K562 (cell line): ENCODE measurements around the gene MSH2. TPM values are rescaled to one million over a fixed set of nuclear protein-coding genes. Genes with fewer than 3 reads are reported as not detected.

Source experiments
- ATAC-seq: fragments of 200-7000 bp; cut with Tn5 transposase; 3 replicates; pipeline ENCODE4 v1.9.1; 2020; ENCODE audit warnings: moderate library complexity
- BruUV-seq: library from RNA; stranded (reverse); fragments of 400-500 nt; replicated peaks from 2 replicates; lab custom pipeline; 2021; lab: Mats Ljungman, UMichigan
- CTCF ChIA-PET: fragments of 300-600 bp; formaldehyde crosslinking; extraction: SDS; loops from one replicate; lab custom pipeline; 2021; ENCODE audit warnings: low intra/inter-chr PET ratio; lab: Yijun Ruan, JAX
- POLR2A ChIA-PET: fragments of 300-600, 350-650 bp; sonication (Branson Sonifier 250); formaldehyde crosslinking; extraction: SDS; loops from one replicate; lab custom pipeline; 2021; ENCODE audit warnings: antibody characterized with exemption, inconsistent platforms; lab: Yijun Ruan, JAX
- DNase-seq, 4 experiments: peaks; one replicate each; pipeline versions ENCODE4 v3.0.0 to v3.0.0-alpha.2; 2011 to 2018; ENCODE audit warnings: low spot score in 3 of 4, mixed read lengths in 3 of 4; ENCODE audit errors: extremely low read depth in 1 of 4
- FAIRE-seq: peaks from 2 replicates; lab custom pipeline; 2011; peaks lifted over from hg19 to GRCh38; lab: Jason Lieb, UNC
- H2AFZ ChIP-seq: 2 replicates; pipeline ENCODE4 v1.6.0; 2011; ENCODE audit warnings: low read depth, low read length, control low read depth, inconsistent platforms
- H3K27ac ChIP-seq: fragments of 200-600 bp; 3 replicates; pipeline ENCODE4 v1.8.0; 2011; ENCODE audit warnings: low read depth, mild to moderate bottlenecking, control low read depth, inconsistent platforms, low read length, moderate library complexity, mixed read lengths; ENCODE audit errors: extremely low read depth
- H3K27me3 ChIP-seq, 2 experiments: fragments of 300-600 bp in 1 of 2; 2 replicates in 1 of 2; 3 replicates in 1 of 2; pipeline versions ENCODE4 v1.6.0 to v1.8.0; 2011; ENCODE audit warnings: inconsistent platforms in 2 of 2, low read length in 2 of 2, mild to moderate bottlenecking in 1 of 2, mixed read lengths in 1 of 2, moderate library complexity in 1 of 2; ENCODE audit not compliant: control insufficient read depth in 2 of 2, insufficient read depth in 2 of 2
- H3K36me3 ChIP-seq: fragments of 300-600 bp; 3 replicates; pipeline ENCODE4 v1.8.0; 2011; ENCODE audit warnings: mild to moderate bottlenecking, low read length, inconsistent platforms; ENCODE audit not compliant: control insufficient read depth, insufficient read depth
- H3K4me1 ChIP-seq, 2 experiments: fragments of 200-600 bp in 1 of 2; replicated peaks in 1 of 2; 2 replicates in 1 of 2; 3 replicates in 1 of 2; pipeline versions ENCODE4 v1.5.1 to v1.8.0; 2011; ENCODE audit warnings: inconsistent platforms in 2 of 2, low read length in 2 of 2, mild to moderate bottlenecking in 1 of 2, mixed read lengths in 1 of 2, moderate library complexity in 1 of 2; ENCODE audit not compliant: control insufficient read depth in 2 of 2, insufficient read depth in 2 of 2
- H3K4me2 ChIP-seq: 2 replicates; pipeline ENCODE4 v1.6.1; 2011; ENCODE audit warnings: low read length, control low read depth, inconsistent platforms, mixed read lengths; ENCODE audit not compliant: insufficient read depth
- H3K4me3 ChIP-seq: fragments of 200-600 bp; sonication (generic), shearing (Covaris generic); 2 replicates; pipeline ENCODE4 v1.5.1; 2016; ENCODE audit warnings: control low read depth, inconsistent platforms
- H3K79me2 ChIP-seq: fragments of 200-600 bp; 3 replicates; pipeline ENCODE4 v1.8.0; 2011; ENCODE audit warnings: low read length, inconsistent platforms; ENCODE audit not compliant: control insufficient read depth, insufficient read depth
- H3K9ac ChIP-seq, 2 experiments: 2 replicates each; pipeline versions ENCODE4 v1.6.0 to v1.6.1; 2011; ENCODE audit warnings: low read depth in 2 of 2, low read length in 2 of 2, control low read depth in 1 of 2, inconsistent platforms in 1 of 2, mild to moderate bottlenecking in 1 of 2, mixed read lengths in 1 of 2; ENCODE audit not compliant: insufficient read depth in 1 of 2
- H3K9me1 ChIP-seq: one replicate; pipeline ENCODE4 v1.6.0; 2011; ENCODE audit warnings: inconsistent platforms, mild to moderate bottlenecking, low read length, moderate library complexity; ENCODE audit not compliant: control insufficient read depth, insufficient read depth
- H3K9me3 ChIP-seq: replicated peaks from 2 replicates; pipeline ENCODE4 v1.5.1; 2011; ENCODE audit warnings: low read depth, low read length, inconsistent platforms; ENCODE audit not compliant: control insufficient read depth, insufficient read depth
- H4K20me1 ChIP-seq: replicated peaks from 2 replicates; pipeline ENCODE4 v1.6.1; 2011; ENCODE audit warnings: low read length, inconsistent platforms, mixed read lengths; ENCODE audit not compliant: control insufficient read depth, insufficient read depth
- CAMTA2 ChIP-seq: fragments of 250-450 bp; sonication (Bioruptor Pico); conservative IDR thresholded peaks from 2 replicates; pipeline ENCODE4 v1.5.1; 2022
- CBFB ChIP-seq: sonication (generic); formaldehyde crosslinking; IDR thresholded peaks from 2 replicates; pipeline ENCODE4 v1.4.0; 2020; ENCODE audit warnings: mild to moderate bottlenecking, missing genetic modification reagents
- EP400 ChIP-seq: fragments of 450-650 bp; IDR thresholded peaks from 2 replicates; pipeline ENCODE4 v1.6.1; 2017; ENCODE audit warnings: antibody characterized with exemption, mild to moderate bottlenecking, moderate library complexity
- ERF ChIP-seq: fragments of 450-650 bp; formaldehyde crosslinking; IDR thresholded peaks from 2 replicates; pipeline ENCODE4 v1.4.0; 2020; ENCODE audit warnings: mild to moderate bottlenecking, mixed read lengths
- ETV1 ChIP-seq: fragments of 450-650 bp; conservative IDR thresholded peaks from 2 replicates; pipeline ENCODE4 v1.6.1; 2016; ENCODE audit warnings: missing genetic modification characterization, control low read depth, low read depth, missing compliant biosample characterization
- KLF6 ChIP-seq: fragments of 250-450 bp; sonication (Bioruptor Pico); IDR thresholded peaks from 2 replicates; pipeline ENCODE4 v1.4.0; 2020; ENCODE audit warnings: mild to moderate bottlenecking, moderate library complexity, borderline replicate concordance
- MEF2D ChIP-seq: conservative IDR thresholded peaks from 2 replicates; pipeline ENCODE4 v1.6.1; 2016; ENCODE audit warnings: low read depth, missing genetic modification characterization, missing compliant biosample characterization
- NUFIP1 ChIP-seq: fragments of 450-650 bp; IDR thresholded peaks from 2 replicates; pipeline ENCODE4 v1.6.1; 2018; ENCODE audit not compliant: partially characterized antibody
- SP2 ChIP-seq: IDR thresholded peaks from 2 replicates; pipeline ENCODE4 v1.6.1; 2011; ENCODE audit warnings: mild to moderate bottlenecking, low read depth, low read length, moderate library complexity; ENCODE audit not compliant: poor library complexity, severe bottlenecking; ENCODE audit errors: extremely low read depth
- SREBF2 ChIP-seq: sonication (generic); formaldehyde crosslinking; IDR thresholded peaks from 2 replicates; pipeline ENCODE4 v1.4.0; 2020; ENCODE audit warnings: mild to moderate bottlenecking, missing genetic modification reagents
- U2AF1 ChIP-seq: fragments of 200-400 bp; formaldehyde crosslinking; optimal IDR thresholded peaks from 2 replicates; pipeline ENCODE3; 2017; ENCODE audit warnings: mild to moderate bottlenecking, low read depth, low read length, moderate library complexity
- XRCC3 ChIP-seq: fragments of 450-650 bp; IDR thresholded peaks from 2 replicates; pipeline ENCODE4 v1.6.1; 2017; ENCODE audit warnings: mild to moderate bottlenecking, moderate library complexity
- ZBTB8A ChIP-seq: fragments of 450-650 bp; IDR thresholded peaks from 2 replicates; pipeline ENCODE4 v1.6.1; 2018; ENCODE audit warnings: mild to moderate bottlenecking, moderate library complexity; ENCODE audit not compliant: partially characterized antibody
- ZNF239 ChIP-seq: fragments of 250-450 bp; sonication (Bioruptor Pico); IDR thresholded peaks from 2 replicates; pipeline ENCODE4 v1.4.0; 2020; ENCODE audit warnings: mild to moderate bottlenecking
- WGBS: fragments of 100-300 bp; shearing (Covaris generic); methylation state at CpG from one replicate; pipeline ENCODE4 v1.1.6; 2016; ENCODE audit warnings: low coverage, mixed read lengths; ENCODE audit not compliant: insufficient coverage; ENCODE audit errors: missing lambda C conversion rate; 5-methylcytosine and 5-hydroxymethylcytosine counted together
- in situ Hi-C: fragments of 300-500 bp; cut with MboI; formaldehyde crosslinking; loops from 4 replicates; pipeline ENCODE4 v1.15.0; 2018; ENCODE audit warnings: inconsistent platforms, mixed read lengths
- intact Hi-C: fragments of 100-400 bp; cut with micrococcal nuclease; formaldehyde crosslinking; loops from 2 replicates; pipeline ENCODE4 v1.14.2; 2022
- polyA plus RNA-seq, 8 experiments: library from polyadenylated mRNA; depleted of rRNA in 4 of 8; stranded (reverse) in 5 of 8; unstranded in 3 of 8; fragments of >200 nt; fragmentation: Nextera tagmentation in 2 of 8; fragmentation: Illumina TruSeq in 1 of 8; extraction: Ambion mirVana in 2 of 8; extraction: Trizol in 1 of 8; gene quantifications; 2 replicates each; pipeline versions ENCODE4 v1.2.1 to v1.2.3, GENCODE V29; 2011 to 2014; ENCODE audit warnings: inconsistent platforms in 1 of 8, missing spikeins in 1 of 8
- total RNA-seq, 7 experiments: library from RNA; depleted of rRNA in 6 of 7; stranded (reverse); fragments of >200 nt in 6 of 7; fragmentation: Illumina TruSeq in 2 of 7; extraction: Trizol in 2 of 7; gene quantifications; 2 replicates each; pipeline versions ENCODE4 v1.2.1 to v1.2.3, GENCODE V29; 2011 to 2021; ENCODE audit warnings: low replicate concordance in 1 of 7
- TF ChIP-seq, protein P1 (sequence below): fragments of 250-450 bp; sonication (Bioruptor Pico); IDR thresholded peaks from 2 replicates; pipeline ENCODE4 v1.8.0; 2021; ENCODE audit warnings: moderate library complexity, mild to moderate bottlenecking, inconsistent platforms
- TF ChIP-seq, protein P2 (sequence below): sonication (generic); formaldehyde crosslinking; IDR thresholded peaks from 2 replicates; pipeline ENCODE4 v1.8.0; 2022; ENCODE audit warnings: mild to moderate bottlenecking, missing genetic modification reagents

Gene MSH2
- total and polyA plus RNA-seq, 9 of the 15 experiments (the other 6 are each of a cell fraction or from before 2014, with no cell fraction given), result 51.8 to 139 (median 113) TPM

DNA sequence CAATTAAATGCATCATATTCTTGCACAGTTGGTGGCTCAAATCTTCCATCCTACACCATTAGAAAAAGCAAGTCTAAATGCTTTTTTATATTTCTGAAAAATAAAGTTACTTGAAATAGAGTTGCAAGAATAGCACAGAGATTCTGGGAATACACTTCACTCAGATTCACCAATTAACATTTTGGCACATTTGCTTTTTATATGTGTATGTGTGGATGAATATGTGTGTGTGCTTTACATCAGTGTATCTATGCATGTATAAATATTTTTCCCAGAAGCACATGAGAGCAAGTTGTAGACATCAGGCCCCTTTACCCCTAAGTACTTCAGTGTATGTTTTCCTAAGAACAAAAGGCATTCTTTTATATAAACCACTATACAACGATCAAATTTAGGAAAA is 27.6 kb upstream of the MSH2 start:
- DNase-seq (no peak), FAIRE-seq (no peak), ATAC-seq (no peak)
- BruUV-seq, result no TSS peak
- ChIA-PET POLR2A (interaction anchor here (0.9 to 1.4 kb wide), 2 partner anchors 29 to 41 kb away, joined by 3 read pairs; no protein-coding TSS in a partner anchor), CTCF (interaction anchor here (0.9 kb wide), 1 partner anchor 102 kb away, joined by 3 read pairs; no protein-coding TSS in a partner anchor)
- H3K4me1 ChIP-seq, result no peaks in the 10 kb centered on the region; a peak in 2 of 5 replicates
- peaks cover 31% of the 10 kb centered on the region for H3K79me2 ChIP-seq
- no peak overlapping the region for H3K27ac ChIP-seq
- WGBS, result 20% methylated on average over 1 of the region's 1 CpG
- no peak overlapping the region for H3K4me3 ChIP-seq
- H2AFZ ChIP-seq, result no peak overlapping the region
- H3K36me3 ChIP-seq, result peaks cover 39% of the 10 kb centered on the region; the same call in 1 of the 3 replicates
- no peak for TF ChIP-seq XRCC3
- TF ChIP-seq, protein P1, sequence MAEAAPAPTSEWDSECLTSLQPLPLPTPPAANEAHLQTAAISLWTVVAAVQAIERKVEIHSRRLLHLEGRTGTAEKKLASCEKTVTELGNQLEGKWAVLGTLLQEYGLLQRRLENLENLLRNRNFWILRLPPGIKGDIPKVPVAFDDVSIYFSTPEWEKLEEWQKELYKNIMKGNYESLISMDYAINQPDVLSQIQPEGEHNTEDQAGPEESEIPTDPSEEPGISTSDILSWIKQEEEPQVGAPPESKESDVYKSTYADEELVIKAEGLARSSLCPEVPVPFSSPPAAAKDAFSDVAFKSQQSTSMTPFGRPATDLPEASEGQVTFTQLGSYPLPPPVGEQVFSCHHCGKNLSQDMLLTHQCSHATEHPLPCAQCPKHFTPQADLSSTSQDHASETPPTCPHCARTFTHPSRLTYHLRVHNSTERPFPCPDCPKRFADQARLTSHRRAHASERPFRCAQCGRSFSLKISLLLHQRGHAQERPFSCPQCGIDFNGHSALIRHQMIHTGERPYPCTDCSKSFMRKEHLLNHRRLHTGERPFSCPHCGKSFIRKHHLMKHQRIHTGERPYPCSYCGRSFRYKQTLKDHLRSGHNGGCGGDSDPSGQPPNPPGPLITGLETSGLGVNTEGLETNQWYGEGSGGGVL (CRISPR knock-in tag), result no peak
- no peak for TF ChIP-seq CBFB (CRISPR knock-in tag)
- no peak for TF ChIP-seq KLF6 (CRISPR knock-in tag)
- TF ChIP-seq CAMTA2 (CRISPR knock-in tag), result no peak
- no peak for TF ChIP-seq ERF (CRISPR knock-in tag)
- no peak for TF ChIP-seq EP400
- TF ChIP-seq NUFIP1, result no peak
- TF ChIP-seq, protein P2, sequence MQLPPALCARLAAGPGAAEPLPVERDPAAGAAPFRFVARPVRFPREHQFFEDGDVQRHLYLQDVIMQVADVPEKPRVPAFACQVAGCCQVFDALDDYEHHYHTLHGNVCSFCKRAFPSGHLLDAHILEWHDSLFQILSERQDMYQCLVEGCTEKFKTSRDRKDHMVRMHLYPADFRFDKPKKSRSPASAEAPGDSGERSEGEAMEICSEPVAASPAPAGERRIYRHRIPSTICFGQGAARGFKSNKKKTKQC (CRISPR knock-in tag), result no peak
- no peak for TF ChIP-seq ZBTB8A
- no peak for TF ChIP-seq U2AF1
- TF ChIP-seq ETV1 (tag), result no peak
- no peak for TF ChIP-seq ZNF239 (CRISPR knock-in tag)
- TF ChIP-seq SP2, result no peak
- no peak for TF ChIP-seq MEF2D (tag)
- TF ChIP-seq SREBF2, result no peak
- no peaks in the 10 kb centered on the region for H4K20me1 ChIP-seq
- no peaks in the 10 kb centered on the region for H3K27me3 ChIP-seq
- intact Hi-C loops (no loop called here), in situ Hi-C loops (no loop called here)
- H3K9ac ChIP-seq, result no peak overlapping the region
- H3K9me1 ChIP-seq, result no peaks in the 10 kb centered on the region
- H3K9me3 ChIP-seq, result no peaks in the 10 kb centered on the region
- H3K4me2 ChIP-seq, result no peak overlapping the region
